Central memory CD8-positive, alpha-beta T cell (primary cell): ENCODE results near the gene CREG1.
"Not testable (repeated sequence)": the region's sequence is repeated elsewhere in the genome, so short reads cannot be mapped to it uniquely, and the experiment has no call there.

Source experiments
- ATAC-seq: fragments of 150-1000 bp; cut with Tn5 transposase; replicated peaks from 2 replicates; pipeline ENCODE4 v1.10.0; 2022; ENCODE audit warnings: mild to moderate bottlenecking, moderate FRiP score, moderate number of reproducible peaks; ENCODE audit not compliant: poor library complexity, severe bottlenecking; ENCODE audit errors: extremely low read depth
- DNase-seq, 2 donors: peaks; one replicate each; pipeline ENCODE4 v3.0.0; 2021; ENCODE audit warnings: low spot score in 2 of 2
- H3K27ac Mint-ChIP-seq: one replicate; pipeline ENCODE4 v1.8.0; 2022; ENCODE audit warnings: low read depth, mild to moderate bottlenecking, moderate library complexity, mixed read lengths
- H3K27me3 Mint-ChIP-seq: one replicate; pipeline ENCODE4 v1.8.0; 2022; ENCODE audit warnings: mixed read lengths
- H3K36me3 Mint-ChIP-seq: one replicate; pipeline ENCODE4 v1.8.0; 2022; ENCODE audit warnings: mild to moderate bottlenecking, moderate library complexity, mixed read lengths; ENCODE audit not compliant: insufficient read depth
- H3K4me1 Mint-ChIP-seq: one replicate; pipeline ENCODE4 v1.8.0; 2022; ENCODE audit warnings: mixed read lengths
- H3K4me3 Mint-ChIP-seq: one replicate; pipeline ENCODE4 v1.8.0; 2022; ENCODE audit warnings: mild to moderate bottlenecking, moderate library complexity, mixed read lengths
- H3K9me3 Mint-ChIP-seq: one replicate; pipeline ENCODE4 v1.8.0; 2022; ENCODE audit warnings: mixed read lengths

CREG1 gene

DNA sequence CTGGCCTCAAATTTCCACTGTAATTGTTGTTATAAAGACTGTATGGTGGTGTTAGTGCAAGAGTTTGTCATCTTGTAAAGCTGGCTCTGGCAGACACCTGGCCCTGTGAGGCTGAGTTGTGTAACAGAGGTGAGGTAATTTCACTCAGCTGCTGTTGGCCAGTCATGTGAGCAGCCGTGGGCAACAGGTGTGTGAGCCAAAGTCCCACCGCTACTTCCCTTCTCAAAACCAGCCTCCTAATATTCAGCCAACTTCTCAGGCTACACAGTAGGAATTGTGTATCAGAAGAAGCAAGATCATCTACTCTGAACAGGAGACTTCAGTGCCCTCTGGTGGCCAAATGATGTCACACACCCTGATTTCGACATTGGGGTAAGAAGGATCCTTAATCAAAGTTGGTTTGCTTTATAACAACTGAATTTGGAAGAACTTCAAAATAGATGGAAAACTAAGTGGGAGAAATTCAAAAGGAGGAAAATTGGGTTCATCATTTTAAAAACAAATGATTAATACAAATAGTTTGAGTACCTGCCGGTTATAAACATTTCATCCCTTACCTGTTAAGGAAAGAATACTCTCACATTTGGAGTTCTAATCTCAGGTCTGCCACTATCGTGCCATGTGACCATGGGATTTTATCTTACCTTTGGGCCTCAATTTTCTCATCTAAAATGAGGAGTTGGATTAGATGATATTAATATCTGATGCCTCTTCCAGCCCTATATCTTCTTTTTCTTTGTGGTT lies 2.6 kb upstream of the CREG1 start:
- peak; percentile 62 to 63 for DNase-seq
- Mint-ChIP-seq H3K4me3 (no peak overlapping the region), H3K9me3 (no peaks in the 10 kb centered on the region), H3K4me1 (peaks cover 14% of the 10 kb centered on the region), H3K27me3 (peaks cover 16% of the 10 kb centered on the region), H3K27ac (no peak overlapping the region), H3K36me3 (peaks cover 3% of the 10 kb centered on the region)
- ATAC-seq = no peak

- H3K9me3 Mint-ChIP-seq, H3K4me3 Mint-ChIP-seq, H3K27ac Mint-ChIP-seq, ATAC-seq, H3K36me3 Mint-ChIP-seq, H3K27me3 Mint-ChIP-seq, DNase-seq: not testable (repeated sequence)
- H3K4me1 Mint-ChIP-seq = peaks cover 24% of the 10 kb centered on the region
Observed at GRCh38 chr1:167555072-167555471, 1.5 kb upstream of the CREG1 start.

DNA sequence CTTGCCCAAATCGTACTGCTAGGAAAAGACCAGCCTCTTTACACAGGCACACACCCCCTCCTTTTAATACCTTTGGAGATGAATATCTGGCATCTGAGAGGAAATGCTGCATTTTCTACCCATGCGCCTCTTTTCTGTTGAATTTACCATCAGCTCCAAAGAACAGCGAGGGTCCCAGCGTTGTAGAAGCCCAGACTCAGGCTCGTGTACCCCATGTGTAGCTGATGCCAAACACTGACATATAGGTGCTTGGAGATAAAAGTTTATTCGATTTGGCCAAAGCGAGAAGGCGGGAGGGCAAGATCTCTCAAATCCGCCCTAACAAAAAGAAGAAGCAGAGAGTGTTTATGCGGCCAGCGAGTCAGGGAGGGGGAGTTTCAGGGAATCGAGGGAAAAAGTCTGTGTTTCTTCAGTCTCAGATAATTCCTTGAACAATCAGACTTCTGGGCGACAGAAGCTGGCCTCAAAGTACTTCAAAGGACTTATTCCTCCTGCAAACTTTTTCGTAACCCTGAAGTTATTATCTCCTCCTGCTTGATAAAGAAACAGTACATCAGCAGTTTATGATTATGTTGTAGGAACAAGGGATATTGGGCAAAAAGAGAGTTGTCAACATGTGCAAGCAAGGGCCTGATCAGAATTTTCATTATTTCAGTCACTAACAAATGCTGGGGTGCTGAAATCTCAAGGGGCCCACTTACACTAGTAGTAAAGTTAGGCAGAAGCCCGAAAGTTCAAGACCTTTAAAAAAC lies 642 bp upstream of the CREG1 start:
- Mint-ChIP-seq H3K27ac (no peak overlapping the region), H3K9me3 (no peaks in the 10 kb centered on the region), H3K4me1 (peaks cover 25% of the 10 kb centered on the region), H3K36me3 (peaks cover 3% of the 10 kb centered on the region), H3K4me3 (peak overlapping the region; percentile 86), H3K27me3 (no peaks in the 10 kb centered on the region)
- no peak for DNase-seq
- peak; percentile 6 for ATAC-seq

DNA sequence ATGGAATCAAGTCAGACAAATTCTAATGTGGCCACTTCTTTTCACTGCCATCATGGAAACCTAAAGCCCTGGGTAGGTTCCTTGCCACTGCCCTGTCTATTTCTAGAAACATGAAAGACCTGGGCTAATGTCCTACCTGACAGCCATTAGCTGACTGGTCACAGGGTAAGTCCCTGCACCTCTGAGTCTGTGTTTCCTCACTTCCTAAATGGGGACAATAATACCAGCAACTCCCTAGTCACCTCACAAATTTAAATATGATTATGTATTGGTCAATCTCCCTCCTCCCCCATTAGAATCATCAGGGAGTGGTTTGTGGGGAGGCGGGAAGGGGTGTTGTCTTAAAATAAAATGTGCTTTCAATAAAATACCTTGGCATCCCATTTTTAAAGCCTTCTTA lies 2.2 kb downstream of the CREG1 start:
- DNase-seq = no peak
- Mint-ChIP-seq H3K4me1 (peaks cover 31% of the 10 kb centered on the region), H3K9me3 (no peaks in the 10 kb centered on the region), H3K36me3 (peaks cover 4% of the 10 kb centered on the region), H3K27me3 (no peaks in the 10 kb centered on the region), H3K27ac (no peak overlapping the region), H3K4me3 (no peak overlapping the region)
- no peak for ATAC-seq

DNA sequence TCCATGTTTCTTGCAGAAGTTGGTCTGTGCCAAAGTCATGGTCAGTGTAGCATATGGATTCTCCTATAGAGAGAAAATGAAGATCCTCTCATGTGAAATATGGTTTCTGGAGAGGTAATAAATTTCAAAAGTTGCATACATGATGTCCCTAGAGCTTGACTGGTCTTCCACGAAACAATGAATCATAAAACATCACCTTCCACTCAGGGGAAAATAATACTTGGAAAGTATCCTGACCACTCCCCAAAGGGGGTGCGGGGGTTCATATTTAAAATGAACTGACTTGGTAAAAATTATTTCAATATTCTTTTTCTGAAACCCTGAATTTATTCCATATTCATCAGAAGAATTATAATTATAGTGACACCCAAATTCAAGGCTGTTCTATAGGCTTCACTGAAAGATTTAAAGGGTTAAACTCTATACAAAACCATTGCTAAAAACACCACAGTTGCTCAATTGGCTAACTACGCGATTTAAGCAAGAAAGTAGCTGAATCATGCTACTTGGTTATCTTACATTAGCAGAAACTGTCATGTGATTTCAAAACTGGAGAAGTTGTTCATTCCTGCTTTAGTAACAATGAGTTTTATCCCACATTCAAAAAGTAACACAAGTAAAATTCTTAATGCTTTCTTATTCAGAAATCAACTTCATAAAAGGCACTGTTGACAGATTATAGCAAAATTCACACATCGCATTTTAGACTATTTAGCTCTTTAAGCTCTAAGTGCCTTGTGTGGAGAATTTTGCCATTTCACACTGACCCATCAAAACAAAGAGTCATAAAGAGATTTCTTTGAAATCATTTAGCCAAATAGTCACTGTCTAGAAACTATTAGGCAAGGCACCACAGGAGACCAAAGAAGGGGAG lies 5.3 kb downstream of the CREG1 start:
- Mint-ChIP-seq H3K9me3 (no peaks in the 10 kb centered on the region), H3K27ac (no peak overlapping the region), H3K4me1 (peaks cover 29% of the 10 kb centered on the region), H3K4me3 (no peak overlapping the region), H3K27me3 (no peaks in the 10 kb centered on the region), H3K36me3 (peaks cover 6% of the 10 kb centered on the region)
- ATAC-seq = no peak
- no peak for DNase-seq

DNA sequence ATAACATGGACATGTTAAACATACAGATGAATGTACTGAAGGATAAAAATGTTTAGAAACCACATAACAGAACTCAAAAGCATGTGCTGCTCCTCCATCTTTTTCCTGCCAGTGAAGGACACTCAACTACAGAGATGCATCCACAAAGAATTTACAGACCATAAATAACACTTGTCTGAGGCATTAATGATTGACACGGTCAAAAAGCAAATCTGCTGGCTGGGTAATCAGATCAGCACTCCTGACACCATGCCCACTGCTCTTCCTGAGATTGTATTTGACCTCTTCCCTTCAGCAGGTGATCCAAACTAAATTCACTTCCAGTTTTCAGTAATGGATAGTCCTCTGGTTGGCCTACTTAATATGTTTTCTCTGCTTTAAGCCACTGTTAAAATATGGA lies 6.6 kb downstream of the CREG1 start:
- Mint-ChIP-seq H3K4me1 (peaks cover 29% of the 10 kb centered on the region), H3K9me3 (no peaks in the 10 kb centered on the region), H3K4me3 (no peak overlapping the region), H3K36me3 (peaks cover 6% of the 10 kb centered on the region), H3K27me3 (no peaks in the 10 kb centered on the region), H3K27ac (no peak overlapping the region)
- DNase-seq (no peak), ATAC-seq (no peak)

DNA sequence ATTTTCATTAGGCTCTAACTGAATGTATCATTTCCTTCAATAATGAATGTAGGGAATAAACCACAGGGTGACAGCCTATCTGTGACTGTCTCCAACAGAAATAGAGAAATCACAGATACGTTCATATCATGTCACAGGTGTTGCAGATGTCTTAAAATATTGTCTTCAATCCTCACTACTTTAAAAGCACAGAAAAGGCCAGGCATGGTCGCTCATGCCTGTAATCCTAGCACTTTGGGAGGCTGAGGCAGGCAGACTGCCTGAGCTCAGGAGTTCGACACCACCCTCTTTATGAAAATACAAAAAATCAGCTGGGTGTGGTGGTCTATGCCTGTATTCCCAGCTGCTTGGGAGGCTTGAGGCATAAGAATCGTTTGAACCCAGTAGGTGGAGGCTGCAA lies 8.2 kb downstream of the CREG1 start:
- ATAC-seq (no peak), DNase-seq (no peak)
- Mint-ChIP-seq H3K9me3 (no peaks in the 10 kb centered on the region), H3K4me1 (peaks cover 16% of the 10 kb centered on the region), H3K27ac (no peak overlapping the region), H3K4me3 (no peak overlapping the region), H3K36me3 (peaks cover 6% of the 10 kb centered on the region), H3K27me3 (no peaks in the 10 kb centered on the region)

DNA sequence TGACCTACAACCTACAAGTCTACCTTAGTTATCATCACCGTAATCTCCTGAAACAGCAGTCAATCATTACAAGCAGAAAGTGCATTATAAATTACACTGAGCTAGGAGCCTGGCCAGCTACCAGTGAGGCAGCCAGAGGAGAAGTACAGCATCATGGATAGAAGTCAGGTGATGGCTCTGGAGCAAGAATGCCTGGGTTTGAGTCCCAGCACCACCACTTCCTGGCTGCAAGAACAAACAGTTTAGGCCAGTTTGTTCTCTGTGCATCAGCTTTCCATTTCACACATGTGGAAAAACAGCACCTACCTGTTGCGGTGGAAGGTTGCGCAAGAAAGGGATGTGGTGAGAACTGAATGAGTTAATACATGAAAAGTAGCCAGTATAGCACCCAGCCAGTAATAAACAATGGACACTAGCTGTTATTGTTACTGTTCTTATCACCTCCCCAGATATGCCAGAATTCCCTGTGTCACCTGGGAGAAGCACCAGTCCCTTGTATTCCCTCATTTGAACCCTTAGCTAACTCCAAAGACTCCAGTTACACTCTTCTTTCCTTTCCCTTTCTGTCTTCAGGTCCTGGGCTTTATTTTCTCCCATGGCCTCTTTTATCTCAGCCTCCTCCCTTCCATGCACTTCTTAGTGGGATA lies 9.0 kb downstream of the CREG1 start:
- Mint-ChIP-seq H3K4me3 (no peak overlapping the region), H3K36me3 (peaks cover 6% of the 10 kb centered on the region), H3K27me3 (no peaks in the 10 kb centered on the region), H3K27ac (no peak overlapping the region), H3K4me1 (peaks cover 12% of the 10 kb centered on the region), H3K9me3 (no peaks in the 10 kb centered on the region)
- DNase-seq (no peak), ATAC-seq (no peak)

DNA sequence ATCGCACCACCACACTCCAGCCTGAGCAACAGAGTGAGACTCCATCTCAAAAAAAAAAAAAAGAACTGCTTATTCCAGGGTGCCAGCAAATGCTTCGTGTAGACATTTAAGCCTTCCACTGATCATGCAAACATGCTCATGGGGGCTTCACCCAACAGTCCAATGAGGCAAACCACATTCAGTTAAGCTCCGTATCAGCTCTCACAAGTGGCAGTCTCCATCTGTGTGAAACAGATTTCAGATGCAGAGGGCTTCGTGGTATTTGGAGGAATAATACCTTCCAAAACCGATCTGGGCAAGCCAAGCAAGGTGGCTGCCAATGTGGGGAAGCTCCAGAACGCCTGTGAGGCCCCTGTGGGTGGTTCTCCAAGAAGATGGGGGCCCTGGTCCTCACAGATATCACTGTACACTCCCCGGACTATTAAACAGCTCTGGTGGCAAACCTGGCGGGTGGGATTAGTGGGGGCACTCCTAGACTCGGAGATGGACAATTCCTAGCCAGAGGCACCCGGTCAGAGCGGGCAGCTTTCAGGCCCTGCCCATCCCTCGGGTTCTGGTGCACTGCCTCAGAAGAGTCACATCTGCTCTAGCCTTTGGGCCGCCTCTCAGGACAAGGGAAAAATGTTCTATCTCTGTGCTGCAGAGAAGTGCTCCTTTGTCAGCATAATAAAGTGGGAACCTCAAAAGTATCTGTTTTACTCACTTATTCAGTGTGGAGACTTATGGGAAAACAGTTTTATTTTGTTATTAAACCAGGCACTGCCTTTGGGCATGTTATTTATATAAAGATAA lies 10.2 kb downstream of the CREG1 start:
- ATAC-seq (no peak), DNase-seq (no peak)
- peaks cover 6% of the 10 kb centered on the region for H3K4me1 Mint-ChIP-seq

DNA sequence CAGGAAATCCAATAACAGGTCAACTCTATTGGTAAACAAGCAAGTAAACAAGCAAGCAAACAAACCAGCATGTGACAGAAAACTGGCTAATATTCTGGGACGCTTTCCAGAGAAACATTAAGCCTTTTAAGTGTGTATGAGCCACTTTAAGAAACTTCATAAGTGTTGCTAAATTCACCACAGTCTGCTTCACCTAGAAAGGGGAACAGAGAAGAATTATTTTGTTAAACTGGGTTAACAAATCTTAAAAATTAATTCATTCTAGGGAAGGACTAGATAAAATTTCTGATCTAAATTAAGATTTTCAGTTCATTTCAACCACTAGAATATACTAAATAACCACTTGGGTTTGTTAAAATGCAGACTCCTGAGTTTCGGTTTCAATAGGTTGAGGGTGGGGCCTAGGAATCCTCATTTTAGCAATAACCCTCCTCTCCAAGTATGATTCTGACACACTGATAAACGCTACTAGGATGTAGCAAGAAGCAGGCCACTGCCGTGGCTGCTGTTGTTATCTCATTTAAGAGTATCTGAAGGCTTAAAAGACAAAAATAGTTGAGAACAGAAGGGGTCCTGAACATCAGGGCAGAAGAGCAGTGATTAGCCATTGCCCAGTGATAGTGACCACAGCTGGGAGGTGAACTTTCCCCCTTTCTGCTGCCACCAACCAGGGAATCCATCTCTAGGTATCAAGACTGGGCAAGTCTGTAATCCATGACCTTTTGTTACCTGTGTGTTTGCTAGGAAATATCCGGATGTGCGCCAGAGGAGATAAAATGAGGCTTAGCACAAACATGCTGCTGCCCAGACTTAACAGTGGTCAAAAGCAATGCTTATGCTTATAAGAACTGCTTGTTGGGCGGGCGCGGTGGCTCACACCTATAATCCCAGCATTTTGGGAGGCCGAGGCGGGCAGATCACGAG lies 11.2 kb downstream of the CREG1 start:
- ATAC-seq = no peak
- DNase-seq = no peak
- Mint-ChIP-seq H3K27me3 (no peaks in the 10 kb centered on the region), H3K4me1 (peaks cover 6% of the 10 kb centered on the region), H3K27ac (no peak overlapping the region), H3K9me3 (no peaks in the 10 kb centered on the region), H3K4me3 (no peak overlapping the region), H3K36me3 (peaks cover 5% of the 10 kb centered on the region)

More for the DNA sequence above, 10.2 kb downstream of the CREG1 start:
- Mint-ChIP-seq H3K27ac (no peak overlapping the region), H3K9me3 (no peaks in the 10 kb centered on the region), H3K4me3 (no peak overlapping the region), H3K36me3 (peaks cover 6% of the 10 kb centered on the region), H3K27me3 (no peaks in the 10 kb centered on the region)

DNA sequence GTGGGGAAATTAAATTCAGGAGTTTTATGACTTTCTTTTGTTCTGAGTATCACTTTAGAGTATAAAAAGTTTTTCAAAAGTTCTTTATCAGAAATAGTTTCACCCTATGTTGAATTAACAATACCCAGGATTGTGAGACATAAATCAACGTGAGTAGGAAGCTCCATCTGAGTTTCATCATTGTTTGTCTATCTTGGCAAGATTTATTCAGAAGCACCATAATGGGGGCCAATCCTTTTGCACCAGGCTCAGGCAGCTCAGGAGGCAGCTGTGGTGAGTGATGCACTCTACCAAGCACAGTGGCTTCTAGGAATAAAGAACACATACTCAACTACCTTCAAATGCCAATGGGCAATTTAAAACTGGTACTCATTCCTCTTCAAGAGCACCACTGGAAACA lies 12.0 kb downstream of the CREG1 start:
- Mint-ChIP-seq H3K4me1 (peaks cover 6% of the 10 kb centered on the region), H3K27me3 (no peaks in the 10 kb centered on the region), H3K36me3 (peaks cover 4% of the 10 kb centered on the region), H3K27ac (no peak overlapping the region), H3K9me3 (no peaks in the 10 kb centered on the region), H3K4me3 (no peak overlapping the region)
- ATAC-seq (no peak), DNase-seq (no peak)
